HG03432 (cell line): Measurements from ENCODE around the gene SELENON.
"Not testable (repeated sequence)": the region's sequence is repeated elsewhere in the genome, so short reads cannot be mapped to it uniquely, and the experiment has no call there.

ENCODE experiments used
- ATAC-seq: cut with Tn5 transposase; IDR thresholded peaks from one replicate; pipeline ENCODE4 v1.9.1; 2021; ENCODE audit warnings: mild to moderate bottlenecking, moderate library complexity; ENCODE audit not compliant: unreplicated experiment

The SELENON gene

GRCh38 chr1:25825605-25826004 lies 25.6 kb downstream of the SELENON start:
- no peak for ATAC-seq

DNA sequence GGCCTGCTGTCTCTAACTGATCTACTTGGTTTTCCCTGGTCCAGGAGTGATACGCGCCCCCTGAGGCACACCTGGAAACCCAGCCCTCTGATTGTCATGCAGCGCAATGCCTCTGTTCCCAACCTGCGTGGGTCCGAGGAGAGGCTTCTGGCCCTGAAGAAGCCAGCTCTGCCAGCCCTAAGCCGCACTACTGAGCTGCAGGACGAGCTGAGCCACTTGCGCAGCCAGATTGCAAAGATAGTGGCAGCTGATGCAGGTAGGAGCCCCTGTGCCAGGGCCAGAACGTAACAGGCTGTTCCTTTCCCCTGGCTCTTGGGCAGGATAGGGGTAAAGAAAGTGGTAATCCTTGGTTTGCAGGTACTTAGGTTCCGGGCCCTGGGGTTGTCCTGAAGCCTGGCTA lies 26.6 kb downstream of the SELENON start:
- no peak for ATAC-seq

DNA sequence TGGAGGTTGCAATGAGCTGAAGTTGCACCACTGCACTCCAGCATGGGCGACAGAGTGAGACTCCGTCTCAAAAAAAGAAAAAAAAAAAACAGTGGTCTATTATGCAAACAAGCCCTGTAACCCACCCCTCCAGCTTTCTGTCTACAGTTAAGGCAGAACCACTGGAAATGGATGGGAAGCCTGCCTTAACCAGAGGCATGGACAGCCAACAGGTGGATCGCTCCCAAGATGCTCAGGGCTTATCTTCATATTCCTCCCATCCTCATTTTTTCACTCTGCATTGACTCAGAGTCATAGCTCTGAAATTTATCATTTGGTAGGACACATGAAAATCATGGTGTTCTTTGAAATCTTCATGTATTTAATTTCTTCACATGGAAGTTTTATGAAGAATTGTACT lies 28.5 kb downstream of the SELENON start:
- ATAC-seq = no peak

DNA sequence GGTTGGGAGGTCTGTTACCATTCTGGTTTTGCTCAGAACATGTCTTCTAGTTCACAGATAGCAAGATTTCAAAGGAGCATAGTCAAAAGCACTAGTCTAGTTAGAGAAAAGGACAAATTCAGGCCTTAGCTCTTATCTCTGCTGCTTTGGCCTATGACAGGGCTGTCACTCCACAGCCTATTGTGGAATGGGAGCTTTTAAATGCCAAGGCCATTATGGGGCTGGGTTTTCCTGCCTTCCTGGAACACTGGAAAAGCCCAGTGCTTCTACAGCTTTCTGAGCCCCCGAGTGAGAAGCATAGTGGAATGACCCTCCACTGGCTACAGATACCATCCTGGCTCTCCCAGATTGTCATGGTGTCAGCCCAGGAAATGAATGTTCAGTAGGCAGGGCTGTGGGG lies 29.1 kb downstream of the SELENON start:
- ATAC-seq = no peak

DNA sequence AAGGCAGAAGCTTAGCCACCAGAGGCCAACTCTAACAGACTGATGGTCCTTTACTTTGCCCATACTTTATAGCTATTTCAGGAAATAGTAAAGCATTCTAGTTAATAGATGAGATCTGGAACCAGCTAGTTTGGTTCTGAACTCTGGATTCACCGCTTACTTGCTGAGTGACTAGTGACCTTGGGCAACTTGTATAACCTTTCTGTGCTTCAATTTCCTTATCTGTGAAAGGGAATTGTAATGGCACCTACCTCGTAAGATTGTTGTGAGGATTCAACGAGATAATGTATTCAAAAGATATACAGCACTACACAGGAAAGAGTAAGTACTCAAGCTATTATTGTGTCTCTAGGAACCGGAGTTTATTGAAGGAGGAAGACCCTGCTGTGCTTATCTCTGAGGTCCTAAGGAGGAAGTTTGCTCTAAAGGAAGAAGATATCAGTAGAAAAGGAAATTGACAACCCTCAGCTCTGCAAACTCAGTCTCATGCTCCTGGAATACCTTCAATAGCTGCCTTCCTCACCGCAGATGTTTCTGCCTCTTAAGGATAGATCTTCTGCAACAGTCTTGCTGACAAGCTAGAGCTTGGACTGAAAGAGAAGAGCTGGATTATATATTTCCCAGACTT lies 31.7 kb downstream of the SELENON start:
- no peak for ATAC-seq

DNA sequence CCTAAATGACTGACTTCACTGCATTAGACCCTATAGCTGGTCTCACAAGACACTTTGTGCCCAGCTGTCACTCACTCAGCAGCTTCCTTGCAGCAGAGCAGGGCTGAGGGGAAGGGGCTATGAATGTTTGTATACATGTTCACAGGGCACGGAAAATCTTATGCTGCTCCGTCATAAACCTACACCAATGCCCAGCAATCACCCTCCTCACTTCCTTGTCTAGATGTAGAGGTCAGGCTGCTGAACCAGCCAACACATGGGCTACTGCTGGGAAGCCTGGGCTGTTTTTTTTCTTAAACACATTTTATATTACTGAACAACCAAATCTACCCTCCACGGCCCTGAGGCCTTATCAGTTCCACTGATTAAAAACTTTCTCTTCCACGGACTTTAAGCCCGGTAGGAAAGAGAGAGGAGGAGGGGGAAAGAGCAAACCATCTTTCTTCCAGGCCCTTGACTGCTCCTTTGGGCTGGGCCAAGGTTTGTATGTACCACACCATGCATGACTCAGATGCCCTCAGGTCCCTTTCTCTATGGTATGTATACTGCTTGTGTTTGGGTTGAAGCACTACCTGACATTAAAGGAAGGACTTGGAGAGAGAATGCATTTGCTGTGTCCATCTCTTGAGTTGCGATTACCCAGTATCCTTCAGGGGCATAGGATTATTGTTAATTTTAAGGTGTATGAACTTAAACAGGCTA lies 32.5 kb downstream of the SELENON start:
- ATAC-seq = no peak

- no peak for ATAC-seq
These were observed 33.2 kb downstream of the SELENON start for GRCh38 chr1:25833158-25833557.

GRCh38 chr1:25834894-25835293 lies 34.9 kb downstream of the SELENON start:
- ATAC-seq = no peak

GRCh38 chr1:25836695-25837094 lies 36.7 kb downstream of the SELENON start:
- no peak for ATAC-seq

GRCh38 chr1:25837262-25837875 lies 37.4 kb downstream of the SELENON start:
- ATAC-seq = no peak

- ATAC-seq = not testable (repeated sequence)
These were observed 39.8 kb downstream of the SELENON start for GRCh38 chr1:25839808-25840207.

DNA sequence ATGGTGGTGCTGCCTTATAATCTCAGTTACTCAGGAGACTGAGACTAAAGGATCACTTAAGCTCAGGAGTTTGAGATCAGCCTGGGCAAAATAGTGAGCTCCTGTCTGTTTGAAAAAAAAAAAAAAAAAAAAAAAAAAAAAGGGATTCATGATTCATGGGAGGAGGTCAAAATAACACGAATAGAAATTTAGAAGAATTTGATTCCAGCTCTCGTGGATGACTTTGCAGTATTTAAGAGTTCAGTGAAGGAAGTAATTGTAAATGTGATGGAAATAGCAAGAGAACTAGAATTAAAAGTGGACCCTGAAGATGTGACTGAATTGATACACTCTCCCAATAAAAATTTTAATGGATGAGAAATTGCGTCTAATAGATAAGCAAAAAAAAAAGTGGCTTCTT lies 43.5 kb downstream of the SELENON start:
- ATAC-seq = no peak

- ATAC-seq = no peak
These were observed 44.7 kb downstream of the SELENON start for GRCh38 chr1:25844536-25845337.

GRCh38 chr1:25845664-25846063 lies 45.7 kb downstream of the SELENON start:
- no peak for ATAC-seq

DNA sequence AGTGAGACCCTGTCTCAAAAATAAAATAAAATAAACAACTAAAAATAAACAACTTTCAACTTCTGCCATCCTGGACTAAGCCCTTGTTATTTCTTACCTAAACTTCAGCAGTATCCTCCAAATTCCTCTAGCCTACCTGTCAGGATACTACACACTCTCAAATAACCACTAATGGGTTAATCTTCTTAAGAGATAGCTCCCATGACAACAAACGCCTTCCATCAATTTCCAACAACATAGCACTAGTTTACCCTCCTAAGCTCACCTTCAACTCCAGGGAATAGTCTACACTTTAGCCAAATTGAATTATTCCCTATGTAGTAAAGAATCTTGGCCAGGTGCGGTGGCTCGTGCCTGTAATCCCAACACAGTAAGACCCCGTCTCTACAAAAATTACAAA lies 47.9 kb downstream of the SELENON start:
- no peak for ATAC-seq

DNA sequence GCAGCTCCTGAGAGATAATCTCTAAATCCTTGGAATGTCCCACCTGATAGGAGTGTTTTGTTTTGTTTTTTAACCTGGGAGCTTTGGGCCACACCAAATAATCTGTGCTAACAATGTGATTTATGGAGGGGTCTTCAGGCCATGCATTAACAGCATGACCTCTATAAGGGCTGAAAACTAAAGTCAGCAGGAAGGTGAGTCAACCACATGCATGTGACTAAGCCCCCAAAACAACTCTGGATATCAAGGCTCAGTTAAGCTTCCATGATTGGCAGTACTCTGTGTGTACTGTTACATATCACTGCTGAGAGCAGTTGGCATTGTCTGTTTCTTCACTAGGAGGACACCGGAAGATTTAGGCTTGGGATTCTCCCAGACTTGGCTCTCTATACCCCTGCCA lies 48.5 kb downstream of the SELENON start:
- no peak for ATAC-seq

DNA sequence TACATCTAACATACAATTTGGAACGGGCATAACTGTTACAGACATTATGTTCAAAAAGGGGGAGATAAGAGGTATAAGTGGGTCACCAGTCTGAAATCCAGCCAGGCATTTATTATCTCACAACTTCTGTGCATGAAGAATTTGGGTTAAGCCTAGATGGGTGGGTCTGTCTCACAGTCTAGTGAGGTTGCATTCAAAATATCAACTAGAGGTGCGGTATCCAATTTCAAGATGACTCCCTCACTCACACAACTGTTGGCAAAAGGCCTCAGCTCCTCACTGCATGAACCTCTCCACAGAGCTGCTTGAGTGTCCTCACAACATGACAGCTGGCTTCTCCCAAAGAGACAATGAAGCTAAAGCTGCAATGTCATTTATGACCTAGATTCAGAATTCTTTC lies 54.6 kb downstream of the SELENON start:
- no peak for ATAC-seq

- ATAC-seq = no peak
These were observed 56.9 kb downstream of the SELENON start for GRCh38 chr1:25856856-25857255.

DNA sequence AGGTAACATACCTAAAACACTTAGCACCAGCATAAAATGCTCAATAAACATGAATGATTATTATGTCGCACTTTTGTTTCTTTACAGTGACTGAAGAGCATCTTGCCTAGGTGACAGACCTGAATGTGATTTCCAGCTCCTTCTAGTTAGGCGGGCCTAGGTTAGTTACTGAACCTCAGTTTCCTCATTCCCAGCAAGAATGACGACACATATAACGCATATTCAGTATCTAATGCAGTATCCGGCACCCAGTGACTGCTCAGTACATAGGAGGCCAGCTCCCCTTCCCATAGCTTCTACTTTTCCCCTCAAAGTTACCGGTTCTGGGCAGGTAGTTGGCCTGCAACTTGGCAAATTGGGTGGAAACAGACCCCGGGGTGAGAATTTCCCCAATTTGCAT lies 58.5 kb downstream of the SELENON start:
- no peak for ATAC-seq

DNA sequence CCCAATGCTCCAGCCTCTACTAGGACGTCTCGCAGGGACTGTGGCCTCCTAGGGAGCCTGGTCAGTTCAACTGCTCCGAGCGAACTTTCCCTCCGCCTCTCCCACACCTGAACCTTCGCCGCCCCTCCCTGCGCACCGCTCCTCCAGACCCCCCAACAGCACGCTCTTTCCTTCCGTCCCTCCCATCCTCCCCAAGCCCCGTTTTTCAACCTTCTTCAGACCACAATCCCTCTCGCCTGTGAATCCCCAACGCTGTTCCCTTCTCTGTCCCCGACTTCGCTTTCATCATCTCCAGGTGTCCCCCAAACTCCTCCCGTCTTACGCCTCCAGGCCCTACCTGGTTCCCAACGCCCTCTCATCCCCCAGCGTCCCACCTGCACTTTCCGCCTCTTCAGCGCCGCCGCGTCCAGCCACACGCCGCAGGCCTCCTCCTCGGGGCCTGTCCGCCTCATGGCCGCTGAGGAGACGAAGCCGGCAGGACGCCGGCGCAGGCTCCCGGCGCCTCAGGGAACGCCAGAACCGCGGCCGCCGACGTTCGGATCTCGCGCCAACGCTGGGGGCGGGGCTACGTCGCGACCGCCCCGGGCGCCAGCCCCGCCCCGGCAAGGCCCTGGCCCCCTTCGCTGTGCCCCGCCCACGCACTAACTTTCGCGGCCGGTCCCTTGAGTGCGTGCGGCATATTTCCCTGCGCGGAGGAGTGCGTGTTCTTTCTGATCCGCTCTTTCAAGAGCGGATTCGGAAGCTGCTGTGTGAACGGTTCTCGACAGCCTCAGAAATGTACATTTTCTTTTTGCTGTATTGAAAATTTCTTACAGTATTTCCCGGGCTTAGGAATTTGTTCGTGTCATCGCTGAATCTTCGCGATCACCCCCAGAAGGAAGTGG lies 59.2 kb downstream of the SELENON start, which contains the start of gene AUNIP:
Gene AUNIP (minus strand): TSS at position 552 of the 884 bp plus-strand sequence. CDS start 100 bp downstream, at position 452.
- ATAC-seq = peak; percentile 90
